ENCODE results near the gene OR2AP1. TPM values are rescaled to one million over a fixed set of nuclear protein-coding genes. Genes with fewer than 3 reads are reported as not detected.

The OR2AP1 gene
- total RNA-seq, 1 donor, result not detected

GRCh38 chr12:55619354-55620138 is 47.3 kb downstream of the OR2AP1 start:
- Histone ChIP-seq H3K4me3 (ENCODE audit: insufficient read depth, low read length) (no peak overlapping the region), H4K20me1 (ENCODE audit: insufficient read depth, low read length) (no peaks in the 10 kb centered on the region), H3K79me2 (ENCODE audit: insufficient read depth, low read length) (no peaks in the 10 kb centered on the region), H3K9me3 (ENCODE audit: low read depth, low read length) (no peaks in the 10 kb centered on the region), H2AFZ (ENCODE audit: low read length) (no peak overlapping the region), H3K4me1 (ENCODE audit: insufficient read depth, low read length) (no peaks in the 10 kb centered on the region), H3K27ac (ENCODE audit: low read depth, low read length) (no peak overlapping the region), H3K4me2 (ENCODE audit: insufficient read depth, low read length) (no peak overlapping the region), H3K36me3 (ENCODE audit: insufficient read depth, low read length) (no peaks in the 10 kb centered on the region), H3K27me3 (ENCODE audit: insufficient read depth, low read length) (peaks cover 11% of the 10 kb centered on the region)
- TF ChIP-seq CTCF (IDR thresholded peaks at IDR 0.05; ENCODE audit: extremely low read depth, low read depth, low read length), result peak; percentile 91
- peak; percentile 93 for DNase-seq (ENCODE audit: insufficient read length, low spot score, missing footprints)

- no peak overlapping the region for H3K27ac ChIP-seq (ENCODE audit: low read depth, low read length)
- no peak for DNase-seq (ENCODE audit: insufficient read length, low spot score, missing footprints)
- no peaks in the 10 kb centered on the region for H3K36me3 ChIP-seq (ENCODE audit: insufficient read depth, low read length)
- H3K4me2 ChIP-seq (ENCODE audit: insufficient read depth, low read length), result no peak overlapping the region
- no peak for TF ChIP-seq CTCF (IDR thresholded peaks at IDR 0.05; ENCODE audit: extremely low read depth, low read depth, low read length)
- peaks cover 20% of the 10 kb centered on the region for H3K27me3 ChIP-seq (ENCODE audit: insufficient read depth, low read length)
- H2AFZ ChIP-seq (ENCODE audit: low read length), result no peak overlapping the region
- H3K9me3 ChIP-seq (ENCODE audit: low read depth, low read length), result no peaks in the 10 kb centered on the region
- H3K4me1 ChIP-seq (ENCODE audit: insufficient read depth, low read length), result no peaks in the 10 kb centered on the region
- H3K4me3 ChIP-seq (ENCODE audit: insufficient read depth, low read length), result no peak overlapping the region
- H4K20me1 ChIP-seq (ENCODE audit: insufficient read depth, low read length), result no peaks in the 10 kb centered on the region
- no peaks in the 10 kb centered on the region for H3K79me2 ChIP-seq (ENCODE audit: insufficient read depth, low read length)
Observed at GRCh38 chr12:55624056-55624455, 51.8 kb downstream of the OR2AP1 start.

Other genes with a start within 250 kb of the OR2AP1 start
- not detected in 2 replicates for gene OR6C3, start 241.7 kb upstream of the OR2AP1 start, total RNA-seq
- not detected in 2 replicates for gene OR6C75, start 209.5 kb upstream of the OR2AP1 start, total RNA-seq
- gene OR6C65, start 171.9 kb upstream of the OR2AP1 start, total RNA-seq, result not detected in 2 replicates
- gene OR6C76, start 146.2 kb upstream of the OR2AP1 start, total RNA-seq, result not detected in 2 replicates
- not detected in 2 replicates for gene OR6C2, start 128.4 kb upstream of the OR2AP1 start, total RNA-seq
- not detected in 2 replicates for gene OR6C70, start 102.3 kb upstream of the OR2AP1 start, total RNA-seq
- not detected in 2 replicates for gene OR6C68, start 80.1 kb upstream of the OR2AP1 start, total RNA-seq
- not detected in 2 replicates for gene OR6C4, start 22.9 kb upstream of the OR2AP1 start, total RNA-seq
- gene OR10P1, start 64.4 kb downstream of the OR2AP1 start, total RNA-seq, result not detected in 2 replicates
- gene ITGA7, start 135.4 kb downstream of the OR2AP1 start, total RNA-seq, result 22.4 and 24.8 TPM in 2 replicates
- 46.0 and 59.4 TPM in 2 replicates for gene BLOC1S1, start 143.6 kb downstream of the OR2AP1 start, total RNA-seq
- 27.7 and 32.2 TPM in 2 replicates for gene RDH5, start 147.9 kb downstream of the OR2AP1 start, total RNA-seq
- 3,072 and 3,128 TPM in 2 replicates for gene CD63, start 156.5 kb downstream of the OR2AP1 start, total RNA-seq
- gene GDF11, start 170.7 kb downstream of the OR2AP1 start, total RNA-seq, result 4.1 and 4.3 TPM in 2 replicates
- 53.6 and 56.6 TPM in 2 replicates for gene SARNP, start 245.3 kb downstream of the OR2AP1 start, total RNA-seq
- gene ORMDL2, start 245.6 kb downstream of the OR2AP1 start, total RNA-seq, result 9.4 and 10.1 TPM in 2 replicates

Data from osteoblast (primary cell).